Right lobe of liver (tissue), 6 donors: ENCODE results near the gene SHD. TPM values are rescaled to one million over a fixed set of nuclear protein-coding genes. Genes with fewer than 3 reads are reported as not detected.
A peak's percentile ranks its signal among the peaks of the same experiment; 100 is the strongest.
"Not testable (repeated sequence)": the region's sequence is repeated elsewhere in the genome, so short reads cannot be mapped to it uniquely, and the experiment has no call there.

Source experiments
- ATAC-seq, 4 donors: fragments of 200-7000 bp; cut with Tn5 transposase; one replicate each; pipeline ENCODE4 v1.9.1; 2020; ENCODE audit warnings: mild to moderate bottlenecking in 4 of 4, moderate library complexity in 4 of 4
- DNase-seq, 3 donors: peaks; one replicate each; pipeline ENCODE4 v3.0.0-alpha.2; 2020
- H3K27ac ChIP-seq, 3 donors: fragments of 200-600 bp; one replicate each; pipeline ENCODE4 v1.8.0; 2022
- H3K27me3 ChIP-seq, 2 donors: fragments of 200-600 bp; one replicate each; pipeline ENCODE4 v1.8.0; 2022
- H3K36me3 ChIP-seq, 4 donors: fragments of 200-600 bp; sonication (generic) in 1 of 4; one replicate each; pipeline versions ENCODE4 v1.5.1 to v1.8.0; 2017 to 2022; ENCODE audit warnings: control low read depth in 1 of 4
- H3K4me1 ChIP-seq, 4 donors: fragments of 200-600 bp; sonication (generic) in 1 of 4; one replicate each; pipeline versions ENCODE4 v1.5.1 to v1.8.0; 2017 to 2022; ENCODE audit warnings: control low read depth in 1 of 4
- H3K4me3 ChIP-seq, 3 donors: fragments of 200-600 bp; one replicate each; pipeline ENCODE4 v1.8.0; 2022
- H3K9me3 ChIP-seq, 4 donors: fragments of 200-600 bp; sonication (generic) in 1 of 4; one replicate each; pipeline versions ENCODE4 v1.5.1 to v1.8.0; 2017 to 2022; ENCODE audit warnings: control low read depth in 1 of 4
- CTCF ChIP-seq, 4 donors: fragments of 200-600 bp in 3 of 4; fragments of 450-650 bp in 1 of 4; IDR thresholded peaks; one replicate each; pipeline versions ENCODE4 v1.5.1 to v1.8.0; 2016 to 2022; ENCODE audit warnings: antibody characterized with exemption in 4 of 4, mild to moderate bottlenecking in 2 of 4
- POLR2A ChIP-seq: fragments of 450-650 bp; IDR thresholded peaks from one replicate; pipeline ENCODE4 v1.6.1; 2017; ENCODE audit warnings: antibody characterized with exemption, mild to moderate bottlenecking
- WGBS: methylation state at CpG from one replicate; pipeline ENCODE4 v1.1.6; 2018; ENCODE audit warnings: low coverage, low lambda C conversion rate; ENCODE audit not compliant: insufficient coverage; ENCODE audit errors: missing lambda C conversion rate; 5-methylcytosine and 5-hydroxymethylcytosine counted together
- intact Hi-C, 2 donors: fragments of 100-400 bp; cut with DNase I; formaldehyde crosslinking; loops; one replicate each; pipeline versions ENCODE4 v1.11.2 to v1.14.1; 2022
- total RNA-seq, 6 experiments: library from RNA; depleted of rRNA in 2 of 6; stranded (reverse); fragments of >200 nt in 2 of 6; fragmentation: NEBNext Ultra II Directional in 3 of 6; extraction: Animal tissue kit (Norgen Biotek cat#: 25700) in 3 of 6; gene quantifications; one replicate each; pipeline versions ENCODE4 v1.1.0 to v1.2.4, GENCODE V29; 2016 to 2023
- donor health status: DM: no; HTN: yes; CAD: no.
- donor health status: DM: no; HTN: no; CAD: no.
- donor health status: DM: no; HTN: no; CAD: no.
- donor health status: DM: no; HTN: yes; CAD: no.
- donor health status: DM: no; HTN: yes; CAD: no.

Gene SHD
- total RNA-seq, 6 experiments from 2014 or later: 1.7 to 9.7 (median 6.4) TPM

- intact Hi-C loops: no loop called here
- H3K9me3 ChIP-seq: no peaks in the 10 kb centered on the region
- H3K4me3 ChIP-seq: peak overlapping the region in 1 of 3 donors; percentile 44
- H3K27me3 ChIP-seq: no peaks in the 10 kb centered on the region
- no peak for DNase-seq
- no peak overlapping the region for H3K27ac ChIP-seq
- WGBS: 18% methylated on average over 12 of the region's 13 CpGs
- H3K4me1 ChIP-seq: no peaks in the 10 kb centered on the region
- no peak for TF ChIP-seq POLR2A
- TF ChIP-seq CTCF (IDR thresholded peaks at IDR 0.05): no peak
- ATAC-seq: peak in 3 of 4 donors; percentile 1 to 27 (median 17)
- H3K36me3 ChIP-seq: peaks cover 0 to 7% (median 0%) of the 10 kb centered on the region in 4 donors
Observed at GRCh38 chr19:4327877-4328242, 48.8 kb downstream of the SHD start.

GRCh38 chr19:4328243-4328990 is 49.4 kb downstream of the SHD start:
- peak; percentile 85 to 94 (median 90) for ATAC-seq
- Histone ChIP-seq H3K27me3 (no peaks in the 10 kb centered on the region), H3K4me3 (peak overlapping the region in 2 of 3 donors; percentile 6 to 44), H3K36me3 (peaks cover 0 to 7% (median 0%) of the 10 kb centered on the region in 4 donors), H3K9me3 (no peaks in the 10 kb centered on the region), H3K27ac (no peak overlapping the region), H3K4me1 (no peaks in the 10 kb centered on the region)
- 10% methylated on average over 23 of the region's 49 CpGs for WGBS
- TF ChIP-seq CTCF (IDR thresholded peaks at IDR 0.05): no peak
- TF ChIP-seq POLR2A: no peak
- peak; percentile 73 to 97 (median 85) for DNase-seq
- intact Hi-C loops: no loop called here

- H3K9me3 ChIP-seq, DNase-seq, ATAC-seq, H3K27ac ChIP-seq, H3K36me3 ChIP-seq, intact Hi-C loops, H3K4me1 ChIP-seq, H3K27me3 ChIP-seq: not testable (repeated sequence)
- whole genome bisulfite sequencing: 49% methylated on average over 23 of the region's 35 CpGs
- H3K4me3 ChIP-seq: peak overlapping the region in 2 of 3 donors; percentile 6 to 36
Observed at GRCh38 chr19:4328991-4329681, 50.1 kb downstream of the SHD start.

- Histone ChIP-seq H3K4me1 (no peaks in the 10 kb centered on the region), H3K36me3 (peaks cover 0 to 7% (median 0%) of the 10 kb centered on the region in 4 donors), H3K4me3 (no peak overlapping the region), H3K27ac (no peak overlapping the region), H3K27me3 (no peaks in the 10 kb centered on the region), H3K9me3 (no peaks in the 10 kb centered on the region)
- TF ChIP-seq POLR2A (no peak), CTCF (IDR thresholded peaks at IDR 0.05) (no peak)
- WGBS: 94% methylated on average over 13 of the region's 19 CpGs
- ATAC-seq: no peak
- DNase-seq: no peak
- intact Hi-C loops: loop anchor here in 1 of 2 donors (10.0 kb wide), 1 partner anchor 65 kb away; no protein-coding TSS in a partner anchor
Observed at GRCh38 chr19:4329858-4330257, 50.8 kb downstream of the SHD start.
